Measurements from ENCODE around the gene TRIP11. TPM values are rescaled to one million over a fixed set of nuclear protein-coding genes. Genes with fewer than 3 reads are reported as not detected.
A peak's percentile ranks its signal among the peaks of the same experiment; 100 is the strongest.

TRIP11 gene
- total RNA-seq, 1 experiment from 2014 or later: 37.4 TPM

- TF ChIP-seq TCF7L2 (IDR thresholded peaks at IDR 0.05; ENCODE audit: borderline replicate concordance, extremely low read depth, insufficient read depth, insufficient read length) (no peak), YY1 (IDR thresholded peaks at IDR 0.05; ENCODE audit: extremely low read depth, insufficient replicate concordance, low read depth, low read length) (no peak)
- DNase-seq (ENCODE audit: low read depth, low spot score): no peak
- ChIA-PET CTCF (interaction anchor here (1.6 kb wide), 1 partner anchor 13 kb away, joined by 6 read pairs; no protein-coding TSS in a partner anchor), POLR2A (no interaction called here), RAD21 (ENCODE audit: low non-redundant PET in 1 of 2, low total read pairs in 2 of 2, uncharacterized antibody in 2 of 2, unreplicated experiment in 2 of 2) (no interaction called here)
- Histone ChIP-seq H3K27me3 (ENCODE audit: insufficient read depth, low read length) (no peaks in the 10 kb centered on the region), H3K36me3 (ENCODE audit: control insufficient read depth in 1 of 2, insufficient read depth in 2 of 2, low read length in 2 of 2) (peaks cover 6 to 9% of the 10 kb centered on the region in 2 experiments), H3K4me1 (ENCODE audit: control insufficient read depth in 1 of 2, insufficient read depth in 2 of 2, low read length in 2 of 2) (peaks cover 0 to 10% of the 10 kb centered on the region in 2 experiments; a peak in 3 of 4 replicates), H3K9ac (ENCODE audit: low read length) (no peak overlapping the region), H3K9me3 (ENCODE audit: control insufficient read depth in 1 of 2, insufficient read depth in 1 of 2, low read depth in 1 of 2, low read length in 2 of 2) (no peaks in the 10 kb centered on the region), H3K4me2 (ENCODE audit: low read length) (no peak overlapping the region), H2AFZ (ENCODE audit: low read depth, low read length, poor library complexity, severe bottlenecking) (no peak overlapping the region), H4K20me1 (ENCODE audit: insufficient read depth) (no peaks in the 10 kb centered on the region), H3K27ac (ENCODE audit: low read depth, low read length) (no peak overlapping the region), H3K9me2 (ENCODE audit: insufficient read depth) (no peaks in the 10 kb centered on the region), H3K79me2 (ENCODE audit: insufficient read depth, low read length) (no peaks in the 10 kb centered on the region), H3K4me3 (replicated peaks in 1 of 2; ENCODE audit: low read depth in 1 of 2, low read length in 2 of 2) (no peak overlapping the region)
- no TSS peak for BruUV-seq (replicated peaks)
- intact Hi-C loops (cut with micrococcal nuclease): no loop called here
- no peak for ATAC-seq
Observed at GRCh38 chr14:91983588-91983987, 56.3 kb downstream of the TRIP11 start.

DNA sequence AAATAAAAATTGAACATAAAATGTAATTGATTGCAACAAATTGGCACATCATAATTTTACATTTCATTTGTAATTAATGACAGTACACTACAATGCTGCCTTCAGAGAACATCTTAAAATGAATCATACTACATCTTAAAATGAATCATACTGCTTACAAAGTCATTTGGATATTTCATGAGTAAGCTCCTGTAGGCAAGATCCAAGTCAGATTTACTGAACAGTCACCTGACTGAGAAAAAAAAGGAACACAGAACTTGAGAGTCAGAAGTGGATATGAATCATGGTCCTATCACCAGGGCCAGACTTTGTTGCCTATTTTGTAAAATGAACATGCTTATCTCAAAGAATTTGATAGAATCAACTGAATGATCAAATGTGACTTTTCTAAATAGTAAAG is 59.7 kb downstream of the TRIP11 start:
- ATAC-seq: peak; percentile 76
- no peaks in the 10 kb centered on the region for H3K27me3 ChIP-seq (ENCODE audit: insufficient read depth, low read length)
- peak overlapping the region; percentile 26; the same call in 1 of the 2 replicates for H3K27ac ChIP-seq (ENCODE audit: low read depth, low read length)
- intact Hi-C loops (cut with micrococcal nuclease): no loop called here
- RAD21 ChIA-PET (ENCODE audit: low non-redundant PET in 1 of 2, low total read pairs in 2 of 2, uncharacterized antibody in 2 of 2, unreplicated experiment in 2 of 2): no interaction called here
- no TSS peak for BruUV-seq (replicated peaks)
- no peaks in the 10 kb centered on the region for H4K20me1 ChIP-seq (ENCODE audit: insufficient read depth)
- peak overlapping the region; percentile 16; the same call in 1 of the 2 replicates for H3K4me2 ChIP-seq (ENCODE audit: low read length)
- no peak overlapping the region for H3K9ac ChIP-seq (ENCODE audit: low read length)
- H3K9me2 ChIP-seq (ENCODE audit: insufficient read depth): no peaks in the 10 kb centered on the region
- H3K79me2 ChIP-seq (ENCODE audit: insufficient read depth, low read length): no peaks in the 10 kb centered on the region
- POLR2A ChIA-PET: no interaction called here
- H3K4me3 ChIP-seq (replicated peaks in 1 of 2; ENCODE audit: low read depth in 1 of 2, low read length in 2 of 2): no peak overlapping the region
- H2AFZ ChIP-seq (ENCODE audit: low read depth, low read length, poor library complexity, severe bottlenecking): no peak overlapping the region
- peak; percentile 75 for DNase-seq (ENCODE audit: low read depth, low spot score)
- no peaks in the 10 kb centered on the region; a peak in 2 of 4 replicates for H3K36me3 ChIP-seq (ENCODE audit: control insufficient read depth in 1 of 2, insufficient read depth in 2 of 2, low read length in 2 of 2)
- CTCF ChIA-PET: interaction anchor here (1.1 to 2.2 kb wide), 2 partner anchors 17 to 68 kb away, joined by 3 to 10 read pairs; no protein-coding TSS in a partner anchor
- H3K4me1 ChIP-seq (ENCODE audit: control insufficient read depth in 1 of 2, insufficient read depth in 2 of 2, low read length in 2 of 2): peaks cover 0 to 10% of the 10 kb centered on the region in 2 experiments; a peak in 3 of 4 replicates
- H3K9me3 ChIP-seq (ENCODE audit: control insufficient read depth in 1 of 2, insufficient read depth in 1 of 2, low read depth in 1 of 2, low read length in 2 of 2): no peaks in the 10 kb centered on the region
- TF ChIP-seq, protein P1, sequence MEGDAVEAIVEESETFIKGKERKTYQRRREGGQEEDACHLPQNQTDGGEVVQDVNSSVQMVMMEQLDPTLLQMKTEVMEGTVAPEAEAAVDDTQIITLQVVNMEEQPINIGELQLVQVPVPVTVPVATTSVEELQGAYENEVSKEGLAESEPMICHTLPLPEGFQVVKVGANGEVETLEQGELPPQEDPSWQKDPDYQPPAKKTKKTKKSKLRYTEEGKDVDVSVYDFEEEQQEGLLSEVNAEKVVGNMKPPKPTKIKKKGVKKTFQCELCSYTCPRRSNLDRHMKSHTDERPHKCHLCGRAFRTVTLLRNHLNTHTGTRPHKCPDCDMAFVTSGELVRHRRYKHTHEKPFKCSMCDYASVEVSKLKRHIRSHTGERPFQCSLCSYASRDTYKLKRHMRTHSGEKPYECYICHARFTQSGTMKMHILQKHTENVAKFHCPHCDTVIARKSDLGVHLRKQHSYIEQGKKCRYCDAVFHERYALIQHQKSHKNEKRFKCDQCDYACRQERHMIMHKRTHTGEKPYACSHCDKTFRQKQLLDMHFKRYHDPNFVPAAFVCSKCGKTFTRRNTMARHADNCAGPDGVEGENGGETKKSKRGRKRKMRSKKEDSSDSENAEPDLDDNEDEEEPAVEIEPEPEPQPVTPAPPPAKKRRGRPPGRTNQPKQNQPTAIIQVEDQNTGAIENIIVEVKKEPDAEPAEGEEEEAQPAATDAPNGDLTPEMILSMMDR (IDR thresholded peaks at IDR 0.05 in 2 of 3, conservative IDR thresholded peaks at IDR 0.05 in 1 of 3; ENCODE audit: borderline replicate concordance in 1 of 3, insufficient read depth in 1 of 3, low read depth in 2 of 3, low read length in 2 of 3): no peak
- peak; percentile 81 for TF ChIP-seq JUND (IDR thresholded peaks at IDR 0.05)
- no peak for TF ChIP-seq EZH2 (IDR thresholded peaks at IDR 0.05)
- TF ChIP-seq ZNF274 (IDR thresholded peaks at IDR 0.05; ENCODE audit: low read depth, low read length): no peak
- no peak for TF ChIP-seq EGR1 (IDR thresholded peaks at IDR 0.05; ENCODE audit: low read depth)
- TF ChIP-seq ZFX (IDR thresholded peaks at IDR 0.05): no peak
- peak; percentile 87 for TF ChIP-seq FOSL1 (IDR thresholded peaks at IDR 0.05; ENCODE audit: low read depth)
- TF ChIP-seq, protein P2, sequence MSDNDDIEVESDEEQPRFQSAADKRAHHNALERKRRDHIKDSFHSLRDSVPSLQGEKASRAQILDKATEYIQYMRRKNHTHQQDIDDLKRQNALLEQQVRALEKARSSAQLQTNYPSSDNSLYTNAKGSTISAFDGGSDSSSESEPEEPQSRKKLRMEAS (IDR thresholded peaks at IDR 0.05): no peak
- 0 out of 2 replicates have a peak, but pooled peaks have one; percentile 46 for TF ChIP-seq SRF (IDR thresholded peaks at IDR 0.05; ENCODE audit: low read depth)
- no peak; the same call in 1 of the 2 replicates for TF ChIP-seq POLR2AphosphoS5 (IDR thresholded peaks at IDR 0.05; ENCODE audit: low read depth, low read length)
- TF ChIP-seq CEBPB (IDR thresholded peaks at IDR 0.05; ENCODE audit: low read depth): peak; percentile 55
- peak; percentile 67 for TF ChIP-seq SP1 (IDR thresholded peaks at IDR 0.05; ENCODE audit: low read depth)
- TF ChIP-seq SIN3A (IDR thresholded peaks at IDR 0.05; ENCODE audit: low read depth): peak; percentile 61; the same call in 1 of the 2 replicates
- no peak for TF ChIP-seq RAD21 (IDR thresholded peaks at IDR 0.05; ENCODE audit: low read depth)
- TF ChIP-seq POLR2A (IDR thresholded peaks at IDR 0.05; ENCODE audit: borderline replicate concordance, extremely low read depth, insufficient read depth, insufficient read length): no peak
- 0 out of 2 replicates have a peak, but pooled peaks have one; percentile 43 for TF ChIP-seq ATF3 (IDR thresholded peaks at IDR 0.05)
- TF ChIP-seq CBX3 (IDR thresholded peaks at IDR 0.05; ENCODE audit: low read depth): peak; percentile 80; the same call in 1 of the 2 replicates
- no peak for TF ChIP-seq ELF1 (IDR thresholded peaks at IDR 0.05; ENCODE audit: borderline replicate concordance, low read depth)

Data from HCT116 (cell line).